Upper lobe of left lung (tissue), 6 donors: ENCODE results near the gene CD2AP. TPM values are rescaled to one million over a fixed set of nuclear protein-coding genes. Genes with fewer than 3 reads are reported as not detected.

Experiments used
- ATAC-seq, 2 donors: fragments of 200-7000 bp; cut with Tn5 transposase; one replicate each; pipeline ENCODE4 v1.9.1; 2022; ENCODE audit warnings: mild to moderate bottlenecking in 2 of 2, moderate library complexity in 2 of 2; ENCODE audit not compliant: low FRiP score in 2 of 2
- DNase-seq, 2 donors: peaks; one replicate each; pipeline ENCODE4 v3.0.0-alpha.2; 2019 to 2020
- H3K27ac ChIP-seq, 4 donors: fragments of 200-600 bp; sonication (generic); one replicate each; pipeline ENCODE4 v1.5.1; 2016 to 2019
- H3K27me3 ChIP-seq, 4 donors: fragments of 200-600 bp; sonication (generic); one replicate each; pipeline ENCODE4 v1.5.1; 2017 to 2019
- H3K36me3 ChIP-seq, 4 donors: fragments of 200-600 bp; sonication (generic); one replicate each; pipeline ENCODE4 v1.5.1; 2016 to 2019
- H3K4me1 ChIP-seq, 4 donors: fragments of 200-600 bp; sonication (generic); one replicate each; pipeline ENCODE4 v1.5.1; 2018 to 2019
- H3K4me3 ChIP-seq, 4 donors: fragments of 200-600 bp; sonication (generic); one replicate each; pipeline ENCODE4 v1.5.1; 2017 to 2019; ENCODE audit warnings: mild to moderate bottlenecking in 2 of 4, moderate library complexity in 1 of 4
- H3K9me3 ChIP-seq, 4 donors: fragments of 200-600 bp; sonication (generic); one replicate each; pipeline ENCODE4 v1.5.1; 2018 to 2019
- CTCF ChIP-seq, 6 experiments: fragments of 450-650 bp in 4 of 6; fragments of 200-600 bp in 2 of 6; sonication (generic) in 2 of 6; IDR thresholded peaks; one replicate each; pipeline ENCODE4 v1.5.1; 2016 to 2019; ENCODE audit warnings: antibody characterized with exemption in 6 of 6
- EP300 ChIP-seq, 4 donors: sonication (generic); formaldehyde crosslinking; IDR thresholded peaks; one replicate each; pipeline ENCODE4 v1.5.1; 2017; ENCODE audit warnings: antibody characterized with exemption in 4 of 4, control low read depth in 2 of 4
- POLR2A ChIP-seq, 4 donors: fragments of 450-650 bp; IDR thresholded peaks; one replicate each; pipeline ENCODE4 v1.5.1; 2016 to 2017; ENCODE audit warnings: antibody characterized with exemption in 4 of 4, mild to moderate bottlenecking in 2 of 4
- POLR2AphosphoS5 ChIP-seq, 2 donors: sonication (generic); formaldehyde crosslinking; IDR thresholded peaks; one replicate each; pipeline ENCODE4 v1.5.1; 2017; ENCODE audit warnings: antibody characterized with exemption in 2 of 2
- WGBS, 2 donors: methylation state at CpG; one replicate each; pipeline ENCODE4 v1.1.5; 2017 to 2018; 5-methylcytosine and 5-hydroxymethylcytosine counted together
- total RNA-seq, 6 donors: library from RNA; depleted of rRNA in 4 of 6; stranded (reverse); fragments of >200 nt in 4 of 6; gene quantifications; one replicate each; pipeline versions ENCODE4 v1.1.0 to v1.2.1, GENCODE V29; 2016 to 2021
- donor health status: DM: no; HTN: no; CAD: no; lungs with moderate emphysema.
- donor health status: DM: no; HTN: yes; CAD: no; lungs with severe emphysema.

CD2AP gene
- total RNA-seq, 6 donors from 2014 or later: 22.0 to 86.5 (median 29.3) TPM

GRCh38 chr6:47452899-47453298, 24.7 kb upstream of the CD2AP start:
- Histone ChIP-seq H3K36me3 (no peaks in the 10 kb centered on the region), H3K27me3 (no peaks in the 10 kb centered on the region), H3K4me1 (no peaks in the 10 kb centered on the region), H3K4me3 (no peak overlapping the region), H3K9me3 (no peaks in the 10 kb centered on the region), H3K27ac (no peak overlapping the region)
- WGBS, 2 donors: 79 to 88% methylated on average over 2 of the region's 2 CpGs
- DNase-seq (no peak), ATAC-seq (no peak)
- TF ChIP-seq POLR2A (IDR thresholded peaks at IDR 0.05): no peak
- no peak for TF ChIP-seq POLR2AphosphoS5 (IDR thresholded peaks at IDR 0.05)
- no peak for TF ChIP-seq CTCF (IDR thresholded peaks at IDR 0.05)
- no peak for TF ChIP-seq EP300 (IDR thresholded peaks at IDR 0.05)

- Histone ChIP-seq H3K27ac (no peak overlapping the region), H3K4me3 (no peak overlapping the region), H3K36me3 (no peaks in the 10 kb centered on the region), H3K9me3 (no peaks in the 10 kb centered on the region), H3K4me1 (no peaks in the 10 kb centered on the region), H3K27me3 (no peaks in the 10 kb centered on the region)
- ATAC-seq: no peak
- WGBS, 2 donors: 92 to 94% methylated on average over 4 of the region's 4 CpGs
- DNase-seq: no peak
- no peak for TF ChIP-seq EP300 (IDR thresholded peaks at IDR 0.05)
- TF ChIP-seq CTCF (IDR thresholded peaks at IDR 0.05): no peak
- TF ChIP-seq POLR2AphosphoS5 (IDR thresholded peaks at IDR 0.05): no peak
These were observed 24.1 kb upstream of the CD2AP start for GRCh38 chr6:47453372-47453936.

GRCh38 chr6:47454713-47455396, 22.7 kb upstream of the CD2AP start:
- no peak overlapping the region for H3K4me3 ChIP-seq
- no peaks in the 10 kb centered on the region for H3K27me3 ChIP-seq
- no peak for ATAC-seq
- no peak overlapping the region for H3K27ac ChIP-seq
- no peaks in the 10 kb centered on the region for H3K36me3 ChIP-seq
- no peaks in the 10 kb centered on the region for H3K9me3 ChIP-seq
- H3K4me1 ChIP-seq: no peaks in the 10 kb centered on the region
- 85 to 92% methylated on average over 6 of the region's 6 CpGs for WGBS, 2 donors
- TF ChIP-seq POLR2A (IDR thresholded peaks at IDR 0.05): no peak
- TF ChIP-seq EP300 (IDR thresholded peaks at IDR 0.05): no peak
- TF ChIP-seq POLR2AphosphoS5 (IDR thresholded peaks at IDR 0.05): no peak
- TF ChIP-seq CTCF (IDR thresholded peaks at IDR 0.05): no peak
- no peak for DNase-seq

GRCh38 chr6:47455533-47456209, 21.9 kb upstream of the CD2AP start:
- H3K9me3 ChIP-seq: no peaks in the 10 kb centered on the region
- DNase-seq: no peak
- no peak for TF ChIP-seq EP300 (IDR thresholded peaks at IDR 0.05)
- WGBS, 2 donors: 82 to 87% methylated on average over 4 of the region's 4 CpGs
- H3K4me3 ChIP-seq: no peak overlapping the region
- no peaks in the 10 kb centered on the region for H3K4me1 ChIP-seq
- ATAC-seq: no peak
- H3K36me3 ChIP-seq: no peaks in the 10 kb centered on the region
- H3K27ac ChIP-seq: no peak overlapping the region
- no peaks in the 10 kb centered on the region for H3K27me3 ChIP-seq

GRCh38 chr6:47456536-47456975, 21.0 kb upstream of the CD2AP start:
- WGBS, 2 donors: 80 to 83% methylated on average over 2 of the region's 2 CpGs
- no peaks in the 10 kb centered on the region for H3K9me3 ChIP-seq
- no peaks in the 10 kb centered on the region for H3K4me1 ChIP-seq
- H3K27me3 ChIP-seq: no peaks in the 10 kb centered on the region
- no peaks in the 10 kb centered on the region for H3K36me3 ChIP-seq
- H3K4me3 ChIP-seq: no peak overlapping the region
- DNase-seq (no peak), ATAC-seq (no peak)
- no peak for TF ChIP-seq CTCF (IDR thresholded peaks at IDR 0.05)
- TF ChIP-seq POLR2A (IDR thresholded peaks at IDR 0.05): no peak
- H3K27ac ChIP-seq: no peak overlapping the region
